Fibroblast of skin of left quadriceps (primary cell): Measurements from ENCODE around the gene MGAT3.

ENCODE experiments used
- DNase-seq, 2 experiments: peaks; one replicate each; pipeline ENCODE4 v3.0.0-alpha.2; 2013; ENCODE audit warnings: low read depth in 2 of 2

Gene MGAT3

DNA sequence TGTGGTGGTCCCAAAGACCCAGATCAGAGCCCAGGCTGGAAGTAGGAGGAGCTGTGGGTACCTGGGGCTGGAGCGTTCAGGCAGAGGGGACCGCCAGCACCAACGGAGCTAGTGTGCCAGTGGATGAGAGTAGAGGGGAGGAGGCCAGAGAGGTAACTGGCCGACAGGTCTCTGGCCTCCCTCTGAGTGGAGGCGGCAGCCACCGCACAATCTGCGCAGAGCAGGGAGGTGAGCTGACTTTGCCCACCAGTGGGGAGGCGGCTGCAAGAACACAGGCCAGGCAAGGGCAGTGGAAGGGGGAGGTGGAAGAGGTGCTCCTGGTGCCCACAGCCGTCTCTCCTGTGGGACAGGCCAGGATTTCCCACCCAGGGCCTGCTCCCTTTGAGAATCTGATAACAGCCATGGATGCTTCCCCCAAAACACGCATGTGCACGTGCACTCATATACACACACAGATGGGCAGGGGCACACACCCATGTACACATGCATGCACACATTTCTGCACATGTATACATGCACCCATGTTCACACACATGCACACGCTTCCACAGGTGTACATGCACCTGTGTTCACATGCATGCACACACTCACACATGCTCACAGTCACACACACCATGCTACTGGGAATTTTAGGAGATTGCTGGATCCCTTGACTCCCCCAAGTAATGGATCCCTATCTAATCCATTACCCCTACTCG is 6.4 kb upstream of the MGAT3 start:
- no peak for DNase-seq

- DNase-seq = no peak
Observed at GRCh38 chr22:39452740-39453040, 4.1 kb upstream of the MGAT3 start.

- DNase-seq = no peak
Observed at GRCh38 chr22:39453765-39454378, 2.9 kb upstream of the MGAT3 start.

- DNase-seq = no peak
Observed at GRCh38 chr22:39454385-39454871, 2.4 kb upstream of the MGAT3 start.

- DNase-seq = no peak
Observed at GRCh38 chr22:39457198-39457555, 365 bp downstream of the MGAT3 start.

GRCh38 chr22:39457556-39458443 is 988 bp downstream of the MGAT3 start:
- DNase-seq = no peak

DNA sequence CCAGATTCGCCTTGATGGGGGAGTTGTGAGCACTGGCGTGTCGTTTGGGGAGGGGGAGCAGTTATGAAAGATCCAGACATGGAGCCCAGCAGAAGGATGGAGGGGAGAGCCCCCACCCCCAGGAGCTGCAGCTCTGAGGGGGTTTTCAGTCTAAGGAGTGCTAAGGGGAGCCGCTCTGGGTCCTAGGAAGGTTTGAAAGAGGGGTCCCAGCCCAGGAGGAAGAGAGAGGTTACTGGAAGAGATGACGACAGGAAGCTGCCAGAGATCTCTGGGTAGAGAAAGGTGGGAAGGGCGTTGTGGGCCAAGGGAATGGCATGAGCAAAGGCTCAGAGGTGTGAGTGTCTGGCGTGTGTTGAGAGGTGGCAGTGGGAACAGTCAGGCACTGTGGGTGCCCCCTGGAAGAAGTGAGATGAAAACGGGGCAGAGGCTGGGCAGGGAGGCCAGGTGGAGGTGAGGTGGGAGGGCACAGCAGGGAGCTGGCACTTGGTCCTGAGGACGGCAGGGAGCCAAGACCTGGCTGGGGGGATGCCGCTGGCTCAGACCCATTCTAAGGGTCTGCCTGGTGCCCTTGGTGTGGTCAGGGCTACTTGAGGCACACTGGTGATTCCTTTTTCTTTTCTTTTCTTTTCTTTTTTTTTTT is 1.8 kb downstream of the MGAT3 start:
- DNase-seq = no peak

DNA sequence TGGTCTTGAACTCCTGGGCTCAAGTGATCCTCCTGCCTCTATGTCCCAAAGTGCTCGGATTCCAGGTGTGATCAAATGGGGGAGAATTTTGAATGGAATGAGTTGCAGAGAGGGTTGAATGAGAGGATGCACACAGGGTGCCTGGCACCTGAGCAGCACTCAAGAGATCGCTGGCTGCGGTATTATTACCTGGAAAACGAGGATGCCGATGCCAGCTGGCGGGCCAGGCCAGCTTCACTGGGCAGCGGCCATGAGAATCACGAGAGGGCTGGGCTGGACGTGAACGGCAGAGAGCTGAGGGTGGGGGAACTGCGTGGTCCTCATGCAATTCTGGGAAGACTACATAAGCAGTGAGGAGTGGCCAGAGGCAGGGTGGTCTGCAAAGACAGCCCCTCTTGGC is 2.9 kb downstream of the MGAT3 start:
- no peak for DNase-seq

DNA sequence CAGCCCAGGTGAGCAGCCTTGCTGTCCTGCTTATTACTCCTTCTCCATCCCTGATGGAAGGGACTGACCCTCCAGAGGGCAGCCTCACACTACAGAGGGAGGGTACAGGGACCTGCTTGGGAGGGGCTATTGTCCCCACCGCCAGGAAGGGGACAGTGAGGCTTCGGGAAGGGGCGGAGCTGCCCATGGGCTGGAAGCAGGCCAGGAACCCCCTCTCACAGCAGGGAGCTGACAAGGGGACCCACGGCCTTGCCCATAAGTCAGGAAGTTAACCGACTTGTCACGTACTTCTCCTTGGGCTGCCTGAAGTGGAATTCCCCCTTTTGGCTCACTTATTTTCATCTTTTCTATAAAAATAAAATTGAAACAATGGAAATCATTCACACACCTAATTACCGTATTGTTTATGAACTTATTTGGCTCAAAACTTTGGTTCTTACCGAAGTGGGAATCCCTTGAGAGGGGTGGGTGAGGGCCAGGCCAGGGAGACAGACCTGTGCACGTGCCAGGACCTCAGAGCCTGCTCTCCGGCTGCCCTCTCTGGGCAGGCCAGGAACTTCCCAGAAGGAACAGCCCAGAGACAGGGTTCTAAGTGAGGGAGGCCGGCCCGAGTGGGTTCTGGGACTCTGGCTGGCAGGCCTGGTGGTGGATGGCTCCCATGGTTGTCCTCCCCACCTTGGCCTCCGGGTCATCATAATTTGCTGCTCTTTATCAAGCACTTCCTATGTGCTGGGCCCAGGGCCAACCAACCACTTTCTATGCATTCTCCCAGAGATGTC is 5.8 kb downstream of the MGAT3 start:
- DNase-seq = no peak

GRCh38 chr22:39463277-39463676 is 6.5 kb downstream of the MGAT3 start:
- no peak for DNase-seq

- no peak for DNase-seq
Observed at GRCh38 chr22:39463931-39464390, 7.1 kb downstream of the MGAT3 start.

DNA sequence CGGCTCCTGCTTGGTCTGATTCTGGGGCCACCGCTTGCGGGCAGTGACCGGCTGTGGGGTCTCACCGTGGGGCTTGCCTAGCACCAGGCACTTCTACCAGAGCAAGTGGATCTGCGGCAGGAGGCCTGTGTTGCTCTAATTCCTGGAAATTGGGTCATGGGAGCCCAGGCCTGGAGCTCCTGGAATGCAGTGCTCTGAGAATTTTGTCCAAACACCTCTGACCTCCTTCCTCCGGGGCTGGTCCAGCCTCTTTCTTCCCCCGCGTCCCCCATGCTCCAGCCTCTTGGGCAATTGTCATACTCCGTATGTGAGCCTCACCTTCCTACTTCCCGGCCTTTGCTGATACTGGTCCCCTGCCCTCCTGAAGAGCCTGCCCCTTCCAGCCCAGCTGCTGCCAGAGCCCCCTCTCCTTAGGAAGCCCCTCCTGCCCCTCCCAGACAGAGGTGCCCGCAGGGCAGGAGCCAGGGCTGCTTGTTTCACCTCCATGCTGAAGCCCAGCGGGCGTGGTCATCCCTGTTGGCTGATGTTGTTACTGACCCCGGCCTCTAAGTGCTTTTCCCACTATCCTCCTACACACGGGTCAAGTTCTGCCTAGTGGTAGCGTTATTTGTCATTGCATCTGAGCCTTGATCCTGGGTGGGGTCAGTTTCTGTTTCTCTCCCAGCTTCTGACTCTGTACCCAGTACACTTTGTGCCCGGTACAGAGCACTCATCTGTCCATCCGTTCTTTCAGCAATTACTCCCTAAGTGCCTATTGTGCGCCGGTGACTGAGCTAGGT is 9.6 kb downstream of the MGAT3 start:
- no peak for DNase-seq

DNA sequence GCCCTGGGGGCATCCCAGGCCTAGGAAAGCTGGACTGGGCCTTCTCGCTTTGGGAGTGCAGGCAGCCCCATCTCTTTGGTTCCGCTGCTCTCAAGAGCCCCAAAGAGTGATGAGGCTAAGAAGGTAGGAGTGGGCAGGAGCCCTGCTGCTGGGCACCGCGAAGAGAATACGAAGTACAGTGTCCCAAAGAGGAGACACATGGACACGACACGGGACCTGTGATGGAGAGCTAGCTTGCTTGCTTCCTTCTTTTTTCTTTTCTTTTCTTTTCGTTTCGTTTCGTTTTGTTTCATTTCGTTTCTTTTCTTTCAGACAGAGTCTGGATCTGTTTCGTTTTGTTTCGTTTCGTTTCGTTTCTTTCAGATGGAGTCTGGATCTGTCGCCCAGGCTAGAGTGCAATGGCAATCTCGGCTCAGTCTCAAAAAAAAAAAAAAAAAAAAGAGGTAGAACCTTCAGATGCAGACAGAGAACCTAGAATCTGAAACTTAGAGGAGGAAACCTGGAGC is 10.6 kb downstream of the MGAT3 start:
- DNase-seq = no peak

- no peak for DNase-seq
Observed at GRCh38 chr22:39468487-39469325, 11.9 kb downstream of the MGAT3 start.

GRCh38 chr22:39469326-39469680 is 12.5 kb downstream of the MGAT3 start:
- no peak for DNase-seq

- no peak for DNase-seq
Observed at GRCh38 chr22:39469681-39470450, 13.1 kb downstream of the MGAT3 start.

- no peak for DNase-seq
Observed at GRCh38 chr22:39470451-39471291, 13.9 kb downstream of the MGAT3 start.
